Fibroblast of lung (primary cell): Measurements from ENCODE around the gene PLA2G4F.

ENCODE experiments used
- EZH2 ChIP-seq: IDR thresholded peaks from 2 replicates; pipeline ENCODE4 v1.5.1; 2012; ENCODE audit warnings: low read length, control low read depth, mild to moderate bottlenecking; ENCODE audit errors: missing control alignments
- TF ChIP-seq, protein P1 (sequence below), 2 donors: IDR thresholded peaks in 1 of 2; conservative IDR thresholded peaks in 1 of 2; 1 replicate in 1 of 2; 2 replicates in 1 of 2; pipeline ENCODE4 v1.5.1; 2011 to 2012; ENCODE audit warnings: low read length in 2 of 2, control low read depth in 1 of 2, inconsistent platforms in 1 of 2, low read depth in 1 of 2, mild to moderate bottlenecking in 1 of 2

DNA sequence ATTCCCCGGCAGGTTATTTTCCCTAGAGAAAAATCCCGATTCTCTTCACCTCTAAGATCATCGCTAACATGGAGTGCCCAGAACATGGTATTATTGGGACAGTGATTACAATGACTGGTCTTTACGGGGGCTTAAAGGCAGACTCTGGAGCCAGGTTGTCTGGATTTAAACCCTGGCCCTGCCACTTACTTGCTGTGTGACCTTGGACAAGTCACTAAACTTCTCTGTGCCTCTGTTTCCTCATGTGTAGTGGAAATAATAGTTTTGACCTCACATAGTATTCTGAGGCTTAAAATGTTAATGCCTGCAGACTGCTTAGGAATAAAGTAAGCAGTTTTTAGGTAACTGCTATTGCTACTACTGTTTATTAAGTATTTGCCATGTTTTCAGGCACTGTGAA lies 66.5 kb downstream of the PLA2G4F start:
- TF ChIP-seq, protein P1, sequence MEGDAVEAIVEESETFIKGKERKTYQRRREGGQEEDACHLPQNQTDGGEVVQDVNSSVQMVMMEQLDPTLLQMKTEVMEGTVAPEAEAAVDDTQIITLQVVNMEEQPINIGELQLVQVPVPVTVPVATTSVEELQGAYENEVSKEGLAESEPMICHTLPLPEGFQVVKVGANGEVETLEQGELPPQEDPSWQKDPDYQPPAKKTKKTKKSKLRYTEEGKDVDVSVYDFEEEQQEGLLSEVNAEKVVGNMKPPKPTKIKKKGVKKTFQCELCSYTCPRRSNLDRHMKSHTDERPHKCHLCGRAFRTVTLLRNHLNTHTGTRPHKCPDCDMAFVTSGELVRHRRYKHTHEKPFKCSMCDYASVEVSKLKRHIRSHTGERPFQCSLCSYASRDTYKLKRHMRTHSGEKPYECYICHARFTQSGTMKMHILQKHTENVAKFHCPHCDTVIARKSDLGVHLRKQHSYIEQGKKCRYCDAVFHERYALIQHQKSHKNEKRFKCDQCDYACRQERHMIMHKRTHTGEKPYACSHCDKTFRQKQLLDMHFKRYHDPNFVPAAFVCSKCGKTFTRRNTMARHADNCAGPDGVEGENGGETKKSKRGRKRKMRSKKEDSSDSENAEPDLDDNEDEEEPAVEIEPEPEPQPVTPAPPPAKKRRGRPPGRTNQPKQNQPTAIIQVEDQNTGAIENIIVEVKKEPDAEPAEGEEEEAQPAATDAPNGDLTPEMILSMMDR (conservative IDR thresholded peaks at IDR 0.05 in 1 of 2, IDR thresholded peaks at IDR 0.05 in 1 of 2; ENCODE audit: low read depth in 1 of 2, low read length in 2 of 2): no peak
- TF ChIP-seq EZH2: no peak
